Fibroblast of gingiva (primary cell): ENCODE data around the gene CDC42BPG.

Experiments
- DNase-seq: peaks from one replicate; pipeline ENCODE4 v3.0.0-alpha.2; 2011; ENCODE audit warnings: low read depth

CDC42BPG gene, protein sequence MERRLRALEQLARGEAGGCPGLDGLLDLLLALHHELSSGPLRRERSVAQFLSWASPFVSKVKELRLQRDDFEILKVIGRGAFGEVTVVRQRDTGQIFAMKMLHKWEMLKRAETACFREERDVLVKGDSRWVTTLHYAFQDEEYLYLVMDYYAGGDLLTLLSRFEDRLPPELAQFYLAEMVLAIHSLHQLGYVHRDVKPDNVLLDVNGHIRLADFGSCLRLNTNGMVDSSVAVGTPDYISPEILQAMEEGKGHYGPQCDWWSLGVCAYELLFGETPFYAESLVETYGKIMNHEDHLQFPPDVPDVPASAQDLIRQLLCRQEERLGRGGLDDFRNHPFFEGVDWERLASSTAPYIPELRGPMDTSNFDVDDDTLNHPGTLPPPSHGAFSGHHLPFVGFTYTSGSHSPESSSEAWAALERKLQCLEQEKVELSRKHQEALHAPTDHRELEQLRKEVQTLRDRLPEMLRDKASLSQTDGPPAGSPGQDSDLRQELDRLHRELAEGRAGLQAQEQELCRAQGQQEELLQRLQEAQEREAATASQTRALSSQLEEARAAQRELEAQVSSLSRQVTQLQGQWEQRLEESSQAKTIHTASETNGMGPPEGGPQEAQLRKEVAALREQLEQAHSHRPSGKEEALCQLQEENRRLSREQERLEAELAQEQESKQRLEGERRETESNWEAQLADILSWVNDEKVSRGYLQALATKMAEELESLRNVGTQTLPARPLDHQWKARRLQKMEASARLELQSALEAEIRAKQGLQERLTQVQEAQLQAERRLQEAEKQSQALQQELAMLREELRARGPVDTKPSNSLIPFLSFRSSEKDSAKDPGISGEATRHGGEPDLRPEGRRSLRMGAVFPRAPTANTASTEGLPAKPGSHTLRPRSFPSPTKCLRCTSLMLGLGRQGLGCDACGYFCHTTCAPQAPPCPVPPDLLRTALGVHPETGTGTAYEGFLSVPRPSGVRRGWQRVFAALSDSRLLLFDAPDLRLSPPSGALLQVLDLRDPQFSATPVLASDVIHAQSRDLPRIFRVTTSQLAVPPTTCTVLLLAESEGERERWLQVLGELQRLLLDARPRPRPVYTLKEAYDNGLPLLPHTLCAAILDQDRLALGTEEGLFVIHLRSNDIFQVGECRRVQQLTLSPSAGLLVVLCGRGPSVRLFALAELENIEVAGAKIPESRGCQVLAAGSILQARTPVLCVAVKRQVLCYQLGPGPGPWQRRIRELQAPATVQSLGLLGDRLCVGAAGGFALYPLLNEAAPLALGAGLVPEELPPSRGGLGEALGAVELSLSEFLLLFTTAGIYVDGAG (N-terminal part only)

DNA sequence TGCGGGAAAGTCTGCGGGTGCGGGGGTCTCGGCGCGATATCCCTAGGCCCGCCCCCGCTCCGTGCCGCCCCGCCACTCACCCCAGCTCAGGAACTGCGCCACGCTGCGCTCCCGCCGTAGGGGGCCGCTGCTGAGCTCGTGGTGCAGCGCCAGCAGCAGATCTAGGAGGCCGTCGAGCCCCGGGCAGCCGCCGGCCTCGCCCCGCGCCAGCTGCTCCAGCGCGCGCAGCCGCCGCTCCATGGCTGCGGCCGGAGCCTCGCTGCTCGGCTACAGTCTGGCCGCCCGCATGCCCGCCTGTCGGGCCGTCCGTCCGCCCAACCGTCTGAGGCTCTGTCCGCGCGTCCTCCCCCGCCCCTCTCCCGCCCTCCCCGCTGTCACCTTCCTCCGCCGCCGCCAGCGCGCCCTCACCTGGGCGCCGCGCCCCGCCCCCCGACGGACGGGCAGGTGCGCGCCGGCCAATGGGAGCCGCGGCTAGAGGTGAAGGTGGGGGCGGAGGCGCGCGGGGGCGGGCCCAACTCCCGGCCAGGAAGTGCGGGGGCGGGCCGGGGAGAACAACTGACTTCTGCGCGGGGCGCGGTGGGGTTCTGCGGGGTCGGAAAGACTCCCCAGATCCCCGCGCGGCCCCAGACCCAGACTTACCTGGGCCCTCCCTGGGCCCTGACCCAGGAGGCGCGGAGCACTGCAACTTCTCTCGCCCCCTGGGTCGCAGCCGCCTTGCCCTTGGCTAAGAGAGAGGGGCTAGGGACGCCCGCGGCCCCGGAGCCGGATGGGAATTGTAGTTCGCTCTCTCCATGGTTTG, at the start of gene CDC42BPG:
CDC42BPG (minus strand) TSS at position 324 of the 799 bp plus-strand sequence; CDS start at position 240, 84 bp downstream.
- DNase-seq, result peak; percentile 44

DNA sequence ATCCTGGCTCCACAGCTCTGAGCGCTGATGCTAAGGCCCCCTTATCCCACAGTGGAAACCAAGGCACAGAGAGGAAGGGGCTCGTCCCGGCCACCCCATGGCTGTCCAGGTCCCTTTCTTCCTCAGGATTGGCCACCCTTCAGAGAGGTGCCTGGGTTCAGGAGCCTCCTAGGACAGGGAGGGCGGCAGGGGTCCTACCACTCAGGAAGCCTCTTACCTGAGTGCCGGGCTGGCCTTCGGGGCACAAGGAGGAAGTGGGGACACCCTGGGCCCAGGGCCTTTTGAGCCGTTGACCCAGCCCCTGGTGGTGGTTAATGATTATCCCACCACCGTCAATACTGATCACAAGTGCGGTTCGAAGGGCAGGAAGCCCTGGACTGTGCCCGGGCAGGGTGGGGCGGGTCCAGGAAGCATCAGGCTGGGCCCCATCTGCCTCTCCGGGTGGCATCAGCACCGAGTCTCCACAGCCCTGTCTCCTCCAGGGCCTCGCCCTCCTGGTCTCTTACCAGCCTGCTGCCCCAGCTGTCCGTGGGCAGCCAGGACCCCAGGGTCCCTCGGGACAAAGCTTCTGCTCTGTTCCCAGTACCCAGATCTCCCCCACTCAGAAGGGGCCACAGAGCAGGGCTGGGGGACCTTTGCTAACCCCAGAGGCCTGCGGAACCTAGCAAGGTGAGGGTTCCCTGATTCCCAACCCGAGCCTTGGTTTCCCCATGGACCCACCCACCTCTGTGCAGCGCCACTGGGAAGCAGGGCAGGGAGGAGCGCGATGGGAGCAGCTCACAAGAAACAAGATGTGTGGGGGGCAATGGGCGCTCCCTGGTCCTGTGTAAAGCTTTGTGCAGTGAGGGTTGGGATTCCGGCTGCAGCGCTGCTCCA, 49.0 kb upstream of the CDC42BPG start:
- no peak for DNase-seq

- no peak for DNase-seq
These were observed 48.4 kb upstream of the CDC42BPG start for GRCh38 chr11:64892838-64893193.

- DNase-seq, result no peak
These were observed 48.0 kb upstream of the CDC42BPG start for GRCh38 chr11:64892411-64892831.

DNA sequence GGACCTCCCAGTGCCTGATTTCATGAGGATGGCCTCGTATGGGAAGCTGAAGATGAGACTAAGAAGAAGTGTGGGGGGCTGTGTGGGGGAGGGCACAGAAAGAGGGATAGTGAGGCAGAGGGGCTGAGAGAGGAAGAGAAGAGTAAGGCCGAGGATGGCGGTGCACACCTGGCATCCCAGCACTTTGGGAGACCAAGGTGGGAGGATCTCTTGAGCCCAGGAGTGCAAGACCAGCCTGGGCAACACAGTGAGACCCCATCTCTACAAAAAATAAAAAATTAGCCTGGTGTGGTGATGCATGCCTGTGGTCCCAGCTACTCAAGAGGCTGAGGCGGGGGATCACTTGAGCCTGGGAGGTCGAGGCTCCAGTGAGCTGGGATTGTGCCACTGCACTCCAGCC, 47.4 kb upstream of the CDC42BPG start:
- no peak for DNase-seq

DNA sequence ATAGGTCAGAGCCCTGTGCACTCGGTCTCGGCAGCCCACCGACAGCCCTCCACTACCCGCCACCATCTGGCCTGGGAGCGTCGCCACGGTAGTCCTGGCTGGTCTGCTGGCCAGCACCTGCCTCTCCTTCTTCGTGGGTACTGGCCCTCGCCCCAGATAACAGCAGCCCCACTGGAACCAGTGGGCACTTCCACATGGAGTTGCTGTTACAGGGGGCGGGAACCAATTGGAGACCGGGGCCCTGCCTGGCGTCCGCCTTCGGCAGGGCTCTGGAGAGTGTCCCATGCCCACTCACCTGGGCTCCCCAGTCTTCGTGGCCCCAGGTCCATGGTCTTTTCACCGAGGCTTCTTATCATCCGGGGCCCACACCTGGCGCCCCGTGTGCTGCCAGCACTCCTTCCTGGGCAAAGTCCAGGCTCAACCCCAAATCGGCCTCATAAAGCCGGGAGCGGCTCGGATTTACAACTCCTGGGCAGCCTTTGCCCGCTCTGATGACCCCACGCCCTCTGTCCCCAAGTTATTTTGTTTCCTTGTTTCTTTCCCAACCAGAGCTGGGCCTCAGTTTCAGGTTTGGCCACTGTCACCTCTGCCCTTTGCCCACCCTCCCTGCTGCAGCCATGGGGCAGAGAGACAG, 46.9 kb upstream of the CDC42BPG start:
- no peak for DNase-seq

- no peak for DNase-seq
These were observed 46.1 kb upstream of the CDC42BPG start for GRCh38 chr11:64890522-64890939.

DNA sequence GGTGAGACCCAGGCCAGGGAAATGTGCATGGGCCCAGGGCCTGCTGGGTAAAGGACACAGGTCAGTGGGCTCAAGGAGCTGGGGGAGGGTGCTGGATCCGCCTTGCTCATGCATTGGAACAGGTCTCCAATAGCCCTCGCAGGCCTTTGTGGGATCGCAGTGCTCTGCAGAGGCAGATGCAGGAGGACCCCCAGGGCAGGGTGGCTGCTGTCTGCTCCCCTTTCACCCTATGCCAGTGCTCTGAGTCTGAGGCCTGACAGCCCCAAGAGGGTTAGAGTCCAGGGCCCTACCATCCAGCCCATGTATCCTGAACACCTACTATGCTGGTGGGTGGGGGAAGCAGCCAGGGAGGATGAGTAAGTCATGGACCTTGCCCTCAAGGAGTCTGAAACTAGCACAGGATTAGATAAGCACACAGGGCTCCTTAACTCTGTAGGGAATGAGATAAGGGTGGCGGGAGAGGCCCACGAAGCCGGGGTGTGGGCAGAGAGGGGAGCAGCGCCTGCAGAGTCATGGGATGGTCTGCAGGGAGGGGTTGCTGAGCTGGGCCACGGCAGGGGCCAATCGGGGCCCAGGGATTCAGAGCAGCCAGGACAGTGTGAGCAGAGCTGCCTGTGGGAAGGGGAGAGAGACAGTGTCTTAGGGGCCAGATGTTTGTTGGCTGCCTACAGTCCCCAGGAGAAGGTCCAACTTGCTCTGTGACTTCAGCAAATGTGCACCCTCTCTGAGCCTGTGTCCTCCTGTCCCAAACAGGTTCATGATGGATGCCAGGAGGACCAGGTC, 44.5 kb upstream of the CDC42BPG start:
- DNase-seq, result no peak

- no peak for DNase-seq
These were observed 43.9 kb upstream of the CDC42BPG start for GRCh38 chr11:64888406-64888728.

DNA sequence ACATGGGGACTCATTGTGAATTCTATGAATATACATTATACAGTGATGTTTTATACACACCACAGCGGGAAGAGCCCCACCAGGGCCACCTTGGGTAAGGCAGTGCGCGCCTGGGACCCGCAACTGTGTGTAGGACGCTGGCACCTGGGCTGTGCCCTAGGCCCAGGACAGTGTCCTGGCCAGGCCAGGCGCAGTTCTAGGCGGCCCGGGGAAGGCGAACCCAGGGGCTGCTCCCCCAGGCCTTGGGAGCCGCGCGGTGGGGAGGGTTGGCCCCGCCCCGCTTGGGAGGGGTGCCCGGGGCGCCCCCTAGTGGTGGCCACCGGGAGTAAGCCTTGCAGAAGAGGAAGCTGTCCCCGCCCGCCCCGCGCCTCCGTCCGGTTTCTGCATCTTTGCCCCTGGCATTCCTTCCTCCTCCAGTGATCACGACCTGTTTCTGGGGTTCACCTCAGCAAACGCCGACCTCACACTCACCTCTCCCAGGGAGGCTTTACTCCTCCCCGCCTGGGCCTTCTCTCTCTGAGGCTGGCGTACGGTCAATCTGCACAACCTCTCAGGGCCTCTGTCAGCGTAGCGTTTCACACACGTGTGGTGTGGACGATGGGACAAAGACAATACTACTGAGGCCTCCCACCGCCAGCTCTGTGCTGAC, 43.4 kb upstream of the CDC42BPG start:
- DNase-seq, result peak; percentile 25

- no peak for DNase-seq
These were observed 42.8 kb upstream of the CDC42BPG start for GRCh38 chr11:64887234-64887756.

- peak; percentile 84 for DNase-seq
These were observed 41.2 kb upstream of the CDC42BPG start for GRCh38 chr11:64885367-64886286.

- DNase-seq, result no peak
These were observed 39.6 kb upstream of the CDC42BPG start for GRCh38 chr11:64884019-64884418.

DNA sequence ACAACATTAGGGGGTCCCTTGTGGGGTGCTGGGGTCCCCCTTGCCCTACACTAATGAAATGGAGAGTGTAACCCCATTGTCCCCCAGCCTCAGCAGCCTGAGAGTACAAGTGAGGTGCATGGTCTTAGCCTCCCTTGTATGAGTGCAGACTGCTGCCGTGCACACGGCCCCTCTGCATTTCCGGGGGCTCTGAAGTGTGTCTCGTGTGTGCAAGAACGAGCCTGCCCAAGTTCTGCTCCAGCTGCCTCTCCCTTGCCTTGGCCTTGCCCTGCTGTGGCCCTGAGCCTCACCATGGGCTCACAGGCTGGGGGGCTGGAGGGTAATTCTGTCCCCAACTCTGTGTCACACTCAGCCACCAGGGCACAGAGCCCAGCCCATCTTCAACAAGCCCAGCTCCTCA, 39.1 kb upstream of the CDC42BPG start:
- DNase-seq, result no peak

DNA sequence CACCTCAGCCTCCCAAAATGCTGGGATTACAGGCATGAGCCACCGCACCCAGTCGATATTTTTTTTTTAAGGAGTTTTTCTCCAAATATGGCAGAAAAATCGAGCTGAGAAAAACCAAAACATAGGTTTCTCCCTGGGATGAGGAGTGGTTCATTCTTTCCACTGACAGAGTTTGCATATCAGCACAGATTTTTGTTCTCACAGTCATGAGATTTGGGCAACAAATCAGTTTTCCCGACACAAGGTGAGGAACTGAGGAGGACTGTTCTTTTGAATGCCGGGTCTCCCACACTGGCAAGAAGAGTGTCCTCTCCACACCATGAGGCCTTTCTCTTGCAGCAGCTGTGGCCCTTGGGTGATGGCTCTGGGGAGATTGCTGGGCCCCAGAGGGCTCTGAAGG, 37.8 kb upstream of the CDC42BPG start:
- no peak for DNase-seq

DNA sequence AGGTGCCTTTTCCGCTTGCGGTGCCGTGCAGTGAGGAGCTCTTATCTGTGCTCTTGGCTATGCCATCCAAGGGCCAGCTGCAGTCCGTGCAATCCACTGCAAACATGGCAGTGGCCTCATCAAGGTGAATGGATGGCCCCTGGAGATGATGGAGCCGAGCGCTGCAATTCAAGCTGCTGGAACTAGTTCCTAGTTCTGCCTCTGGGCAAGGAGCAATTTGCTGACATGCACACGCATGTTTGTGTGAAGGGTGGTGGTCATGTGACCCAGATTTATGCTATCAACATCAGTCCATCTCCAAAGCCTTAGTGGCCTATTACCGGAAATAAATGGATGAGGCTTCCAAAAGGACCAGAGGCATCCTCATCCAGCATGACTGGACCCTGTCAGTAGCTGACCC, 37.0 kb upstream of the CDC42BPG start:
- DNase-seq, result no peak
